Smooth muscle cell (in vitro differentiated cells): Measurements from ENCODE around the gene NFIX. TPM values are rescaled to one million over a fixed set of nuclear protein-coding genes. Genes with fewer than 3 reads are reported as not detected.
"Not testable (repeated sequence)": the region's sequence is repeated elsewhere in the genome, so short reads cannot be mapped to it uniquely, and the experiment has no call there.

Source experiments
- DNase-seq: peaks from one replicate; lab custom pipeline; 2025; ENCODE audit not compliant: unreplicated experiment; lab: John Stamatoyannopoulos, UW
- H2AFZ ChIP-seq: fragments of 200-600 bp; sonication (generic); 2 replicates; pipeline ENCODE4 v1.6.0; 2016; ENCODE audit warnings: antibody characterized with exemption, low read depth, mild to moderate bottlenecking
- H3F3A ChIP-seq: fragments of 200-600 bp; sonication (generic); 2 replicates; pipeline ENCODE4 v1.6.0; 2017; ENCODE audit warnings: antibody characterized with exemption, low read depth
- H3K27ac ChIP-seq: fragments of 200-600 bp; sonication (generic); 2 replicates; pipeline ENCODE4 v1.5.1; 2016; ENCODE audit warnings: low read depth, mild to moderate bottlenecking
- H3K27me3 ChIP-seq: fragments of 200-600 bp; sonication (generic); 2 replicates; pipeline ENCODE4 v1.6.1; 2016; ENCODE audit warnings: low read depth, mild to moderate bottlenecking
- H3K36me3 ChIP-seq: fragments of 200-600 bp; sonication (generic); 2 replicates; pipeline ENCODE4 v1.5.1; 2016; ENCODE audit warnings: low read depth
- H3K4me1 ChIP-seq: fragments of 200-600 bp; sonication (generic); 2 replicates; pipeline ENCODE4 v1.5.1; 2016; ENCODE audit warnings: low read depth
- H3K4me2 ChIP-seq: fragments of 200-600 bp; sonication (generic); 2 replicates; pipeline ENCODE4 v1.6.0; 2016; ENCODE audit warnings: mild to moderate bottlenecking
- H3K4me3 ChIP-seq: fragments of 200-600 bp; sonication (generic); 2 replicates; pipeline ENCODE4 v1.5.1; 2016; ENCODE audit warnings: mild to moderate bottlenecking
- H3K79me2 ChIP-seq: fragments of 200-600 bp; sonication (generic); 2 replicates; pipeline ENCODE4 v1.6.0; 2016; ENCODE audit warnings: low read depth, mild to moderate bottlenecking
- H3K9ac ChIP-seq: fragments of 200-600 bp; sonication (generic); 2 replicates; pipeline ENCODE4 v1.6.0; 2016; ENCODE audit warnings: low read depth
- H3K9me3 ChIP-seq: fragments of 200-600 bp; sonication (generic); replicated peaks from 2 replicates; pipeline ENCODE4 v1.5.1; 2016; ENCODE audit warnings: low read depth
- H4K20me1 ChIP-seq: fragments of 200-600 bp; sonication (generic); 2 replicates; pipeline ENCODE4 v1.6.0; 2016; ENCODE audit warnings: low read depth
- CTCF ChIP-seq: fragments of 200-600 bp; sonication (generic); IDR thresholded peaks from 2 replicates; pipeline ENCODE4 v1.5.1; 2017; ENCODE audit warnings: borderline replicate concordance, mild to moderate bottlenecking, antibody characterized with exemption; ENCODE audit not compliant: insufficient read depth, poor library complexity, severe bottlenecking
- WGBS: methylation state at CpG from one replicate; pipeline ENCODE4 v1.1.7; 2016; ENCODE audit warnings: low lambda C conversion rate; 5-methylcytosine and 5-hydroxymethylcytosine counted together
- polyA plus RNA-seq: library from polyadenylated mRNA; unstranded; fragments of >200 nt; fragmentation: Nextera tagmentation; extraction: Ambion mirVana; gene quantifications from 2 replicates; pipeline ENCODE4 v1.2.1, GENCODE V29; 2016
- total RNA-seq: library from RNA; depleted of rRNA; stranded (reverse); fragments of >200 nt; gene quantifications from 2 replicates; pipeline ENCODE4 v1.2.3, GENCODE V29; 2014

The NFIX gene
- total and polyA plus RNA-seq, 2 experiments from 2014 or later, result 1.9 to 2.3 TPM

- Histone ChIP-seq H3K27me3 (no peaks in the 10 kb centered on the region), H3K4me3 (no peak overlapping the region), H3K4me2 (no peak overlapping the region), H3K9me3 (no peaks in the 10 kb centered on the region), H3K36me3 (no peaks in the 10 kb centered on the region), H4K20me1 (peaks cover 10% of the 10 kb centered on the region), H2AFZ (no peak overlapping the region), H3K27ac (peak overlapping the region; percentile 28), H3K4me1 (peaks cover 7% of the 10 kb centered on the region), H3F3A (peaks cover 24% of the 10 kb centered on the region), H3K79me2 (peaks cover 41% of the 10 kb centered on the region), H3K9ac (no peak overlapping the region)
- no peak for TF ChIP-seq CTCF
- DNase-seq, result no peak
- WGBS, result 90% methylated on average over 11 of the region's 12 CpGs
These were observed 41.3 kb upstream of the NFIX start for GRCh38 chr19:12953799-12954611.

- peak overlapping the region; percentile 28 for H3K27ac ChIP-seq
These were observed 40.7 kb upstream of the NFIX start for GRCh38 chr19:12954612-12954962.

GRCh38 chr19:12955575-12955974 is 39.7 kb upstream of the NFIX start:
- 92% methylated on average over 9 of the region's 9 CpGs for WGBS
- peaks cover 41% of the 10 kb centered on the region for H3K79me2 ChIP-seq
- not testable (repeated sequence) for H2AFZ ChIP-seq, H3K36me3 ChIP-seq, DNase-seq, H3K4me1 ChIP-seq, H3K27me3 ChIP-seq, H3K9me3 ChIP-seq
- H4K20me1 ChIP-seq, result peaks cover 10% of the 10 kb centered on the region
- H3K27ac ChIP-seq, result peak overlapping the region; percentile 74
- H3K4me2 ChIP-seq, result peak overlapping the region; percentile 86
- peak overlapping the region; percentile 93 for H3K9ac ChIP-seq
- peaks cover 24% of the 10 kb centered on the region for H3F3A ChIP-seq
- H3K4me3 ChIP-seq, result peak overlapping the region; percentile 83

More at GRCh38 chr19:12954612-12954962, 40.7 kb upstream of the NFIX start:
- H2AFZ ChIP-seq, result no peak overlapping the region
- no peaks in the 10 kb centered on the region for H3K9me3 ChIP-seq
- H3K79me2 ChIP-seq, result peaks cover 41% of the 10 kb centered on the region
- H3K4me3 ChIP-seq, result no peak overlapping the region
- H3K4me2 ChIP-seq, result no peak overlapping the region
- peaks cover 7% of the 10 kb centered on the region for H3K4me1 ChIP-seq
- WGBS, result 75% methylated on average over 1 of the region's 1 CpG
- H3K27me3 ChIP-seq, result no peaks in the 10 kb centered on the region
- TF ChIP-seq CTCF, result no peak
- DNase-seq, result no peak
- no peak overlapping the region for H3K9ac ChIP-seq
- H3K36me3 ChIP-seq, result no peaks in the 10 kb centered on the region
- peaks cover 24% of the 10 kb centered on the region for H3F3A ChIP-seq
- peaks cover 10% of the 10 kb centered on the region for H4K20me1 ChIP-seq

- Histone ChIP-seq H2AFZ (no peak overlapping the region), H3K27me3 (no peaks in the 10 kb centered on the region), H3F3A (peaks cover 20% of the 10 kb centered on the region), H3K4me2 (peak overlapping the region; percentile 86), H3K79me2 (peaks cover 41% of the 10 kb centered on the region), H3K27ac (peak overlapping the region; percentile 74), H4K20me1 (peaks cover 10% of the 10 kb centered on the region), H3K4me3 (peak overlapping the region; percentile 83), H3K36me3 (no peaks in the 10 kb centered on the region), H3K4me1 (peaks cover 7% of the 10 kb centered on the region), H3K9ac (peak overlapping the region; percentile 93), H3K9me3 (no peaks in the 10 kb centered on the region)
- WGBS, result 51% methylated on average over 12 of the region's 12 CpGs
- no peak for DNase-seq
- TF ChIP-seq CTCF, result no peak
These were observed 39.3 kb upstream of the NFIX start for GRCh38 chr19:12955996-12956395.
